HG03097 (cell line): Measurements from ENCODE around the gene FAM118B.

Experiments
- ATAC-seq: cut with Tn5 transposase; IDR thresholded peaks from one replicate; pipeline ENCODE4 v1.9.1; 2021; ENCODE audit not compliant: unreplicated experiment, low FRiP score

Gene FAM118B

GRCh38 chr11:126186025-126186698 is 25.4 kb upstream of the FAM118B start:
- no peak for ATAC-seq

GRCh38 chr11:126186708-126187529 is 24.7 kb upstream of the FAM118B start:
- no peak for ATAC-seq

GRCh38 chr11:126188332-126189108 is 23.1 kb upstream of the FAM118B start:
- no peak for ATAC-seq

GRCh38 chr11:126189109-126189929 is 22.3 kb upstream of the FAM118B start:
- ATAC-seq, result no peak

GRCh38 chr11:126190792-126191191 is 20.8 kb upstream of the FAM118B start:
- no peak for ATAC-seq

- no peak for ATAC-seq
Measured at GRCh38 chr11:126191379-126192073, 20.1 kb upstream of the FAM118B start.

- no peak for ATAC-seq
Measured at GRCh38 chr11:126192361-126192760, 19.2 kb upstream of the FAM118B start.

GRCh38 chr11:126193038-126193478 is 18.5 kb upstream of the FAM118B start:
- ATAC-seq, result no peak

- no peak for ATAC-seq
Measured at GRCh38 chr11:126194121-126194543, 17.4 kb upstream of the FAM118B start.

GRCh38 chr11:126195119-126195518 is 16.5 kb upstream of the FAM118B start:
- no peak for ATAC-seq

GRCh38 chr11:126197277-126197939 is 14.2 kb upstream of the FAM118B start:
- no peak for ATAC-seq

- ATAC-seq, result no peak
Measured at GRCh38 chr11:126198648-126199047, 12.9 kb upstream of the FAM118B start.

GRCh38 chr11:126202646-126203359 is 8.8 kb upstream of the FAM118B start:
- ATAC-seq, result no peak

- no peak for ATAC-seq
Measured at GRCh38 chr11:126205359-126205758, 6.2 kb upstream of the FAM118B start.

GRCh38 chr11:126207896-126208295 is 3.7 kb upstream of the FAM118B start:
- ATAC-seq, result no peak

- no peak for ATAC-seq
Measured at GRCh38 chr11:126210871-126211235, 729 bp upstream of the FAM118B start.

GRCh38 chr11:126212089-126212660 is 593 bp downstream of the FAM118B start:
- no peak for ATAC-seq

- no peak for ATAC-seq
Measured at GRCh38 chr11:126214441-126214840, 2.9 kb downstream of the FAM118B start.
